AG04450 (cell line): ENCODE data around the gene GJD3. TPM values are rescaled to one million over a fixed set of nuclear protein-coding genes. Genes with fewer than 3 reads are reported as not detected.

Experiments used
- CTCF ChIA-PET: fragments of 300-600, 350-600 bp; formaldehyde crosslinking; extraction: SDS; loops from one replicate; lab custom pipeline; 2022; ENCODE audit warnings: antibody characterized with exemption, inconsistent platforms; lab: Charles Lee
- POLR2A ChIA-PET: fragments of 350-600 bp; formaldehyde crosslinking; extraction: SDS; loops from one replicate; lab custom pipeline; 2021; ENCODE audit warnings: antibody characterized with exemption, inconsistent platforms; lab: Yijun Ruan, JAX
- DNase-seq: peaks from one replicate; pipeline ENCODE4 v3.0.0-alpha.2; 2011; ENCODE audit warnings: low read depth, low spot score
- H3K27ac ChIP-seq: one replicate; pipeline ENCODE4 v1.5.1; 2012; ENCODE audit warnings: low read depth, low read length, control low read depth
- H3K27me3 ChIP-seq: one replicate; pipeline ENCODE4 v1.6.0; 2012; ENCODE audit warnings: low read length; ENCODE audit not compliant: control insufficient read depth, insufficient read depth
- H3K4me3 ChIP-seq: 2 replicates; pipeline ENCODE4 v1.5.1; 2011; ENCODE audit warnings: mild to moderate bottlenecking, low read depth, low read length, control low read depth
- H3K9me3 ChIP-seq: 2 replicates; pipeline ENCODE4 v1.5.1; 2012; ENCODE audit warnings: low read length; ENCODE audit not compliant: control insufficient read depth, insufficient read depth
- polyA plus RNA-seq: library from polyadenylated mRNA; depleted of rRNA; stranded (reverse); fragments of >200 nt; gene quantifications from 2 replicates; pipeline ENCODE4 v1.2.3, GENCODE V29; 2011
- TF ChIP-seq, protein P1 (sequence below): IDR thresholded peaks from 2 replicates; pipeline ENCODE4 v1.5.1; 2011; ENCODE audit warnings: low read depth, low read length, control low read depth, inconsistent platforms

GJD3 gene
- polyA plus RNA-seq, 1 experiment, result 0.41 TPM

GRCh38 chr17:40345994-40346764 is 18.4 kb downstream of the GJD3 start:
- POLR2A ChIA-PET, result interaction anchor here (0.8 to 1.9 kb wide), 5 partner anchors 19 to 1342 kb away, joined by 3 to 8 read pairs (median 4); partner anchors contain the start of gene EIF1
- TF ChIP-seq, protein P1, sequence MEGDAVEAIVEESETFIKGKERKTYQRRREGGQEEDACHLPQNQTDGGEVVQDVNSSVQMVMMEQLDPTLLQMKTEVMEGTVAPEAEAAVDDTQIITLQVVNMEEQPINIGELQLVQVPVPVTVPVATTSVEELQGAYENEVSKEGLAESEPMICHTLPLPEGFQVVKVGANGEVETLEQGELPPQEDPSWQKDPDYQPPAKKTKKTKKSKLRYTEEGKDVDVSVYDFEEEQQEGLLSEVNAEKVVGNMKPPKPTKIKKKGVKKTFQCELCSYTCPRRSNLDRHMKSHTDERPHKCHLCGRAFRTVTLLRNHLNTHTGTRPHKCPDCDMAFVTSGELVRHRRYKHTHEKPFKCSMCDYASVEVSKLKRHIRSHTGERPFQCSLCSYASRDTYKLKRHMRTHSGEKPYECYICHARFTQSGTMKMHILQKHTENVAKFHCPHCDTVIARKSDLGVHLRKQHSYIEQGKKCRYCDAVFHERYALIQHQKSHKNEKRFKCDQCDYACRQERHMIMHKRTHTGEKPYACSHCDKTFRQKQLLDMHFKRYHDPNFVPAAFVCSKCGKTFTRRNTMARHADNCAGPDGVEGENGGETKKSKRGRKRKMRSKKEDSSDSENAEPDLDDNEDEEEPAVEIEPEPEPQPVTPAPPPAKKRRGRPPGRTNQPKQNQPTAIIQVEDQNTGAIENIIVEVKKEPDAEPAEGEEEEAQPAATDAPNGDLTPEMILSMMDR, result no peak
- DNase-seq, result no peak

GRCh38 chr17:40345161-40345993 is 19.2 kb downstream of the GJD3 start:
- Histone ChIP-seq H3K27ac (peak overlapping the region; percentile 68), H3K9me3 (no peaks in the 10 kb centered on the region; the same call in 1 of the 2 replicates), H3K4me3 (peak overlapping the region; percentile 79), H3K27me3 (no peaks in the 10 kb centered on the region)
- ChIA-PET POLR2A (interaction anchor here (0.8 to 1.9 kb wide), 5 partner anchors 18 to 1343 kb away, joined by 3 to 8 read pairs (median 4); partner anchors contain the start of gene EIF1), CTCF (interaction anchor here (0.5 to 1.9 kb wide), 7 partner anchors 9 to 232 kb away, joined by 3 to 9 read pairs (median 5); no protein-coding TSS in a partner anchor)
- no peak for DNase-seq
- TF ChIP-seq, protein P1, result no peak

More at GRCh38 chr17:40345994-40346764, 18.4 kb downstream of the GJD3 start:
- no peaks in the 10 kb centered on the region; the same call in 1 of the 2 replicates for H3K9me3 ChIP-seq
- H3K27me3 ChIP-seq, result no peaks in the 10 kb centered on the region
- H3K4me3 ChIP-seq, result peak overlapping the region; percentile 79
- CTCF ChIA-PET, result interaction anchor here (0.5 to 1.9 kb wide), 6 partner anchors 8 to 233 kb away, joined by 3 to 9 read pairs (median 4); no protein-coding TSS in a partner anchor
- no peak overlapping the region for H3K27ac ChIP-seq

- Histone ChIP-seq H3K27me3 (no peaks in the 10 kb centered on the region), H3K4me3 (peak overlapping the region; percentile 79), H3K27ac (peak overlapping the region; percentile 61), H3K9me3 (no peaks in the 10 kb centered on the region; the same call in 1 of the 2 replicates)
- DNase-seq, result no peak
- POLR2A ChIA-PET, result interaction anchor here (0.7 to 1.9 kb wide), 4 partner anchors 32 to 1344 kb away, joined by 3 to 8 read pairs (median 6); partner anchors contain the start of gene EIF1
- TF ChIP-seq, protein P1, result no peak
- CTCF ChIA-PET, result interaction anchor here (1.8 to 1.9 kb wide), 2 partner anchors 10 to 42 kb away, joined by 7 to 9 read pairs; no protein-coding TSS in a partner anchor
Observed at GRCh38 chr17:40344421-40345160, 19.9 kb downstream of the GJD3 start.

DNA sequence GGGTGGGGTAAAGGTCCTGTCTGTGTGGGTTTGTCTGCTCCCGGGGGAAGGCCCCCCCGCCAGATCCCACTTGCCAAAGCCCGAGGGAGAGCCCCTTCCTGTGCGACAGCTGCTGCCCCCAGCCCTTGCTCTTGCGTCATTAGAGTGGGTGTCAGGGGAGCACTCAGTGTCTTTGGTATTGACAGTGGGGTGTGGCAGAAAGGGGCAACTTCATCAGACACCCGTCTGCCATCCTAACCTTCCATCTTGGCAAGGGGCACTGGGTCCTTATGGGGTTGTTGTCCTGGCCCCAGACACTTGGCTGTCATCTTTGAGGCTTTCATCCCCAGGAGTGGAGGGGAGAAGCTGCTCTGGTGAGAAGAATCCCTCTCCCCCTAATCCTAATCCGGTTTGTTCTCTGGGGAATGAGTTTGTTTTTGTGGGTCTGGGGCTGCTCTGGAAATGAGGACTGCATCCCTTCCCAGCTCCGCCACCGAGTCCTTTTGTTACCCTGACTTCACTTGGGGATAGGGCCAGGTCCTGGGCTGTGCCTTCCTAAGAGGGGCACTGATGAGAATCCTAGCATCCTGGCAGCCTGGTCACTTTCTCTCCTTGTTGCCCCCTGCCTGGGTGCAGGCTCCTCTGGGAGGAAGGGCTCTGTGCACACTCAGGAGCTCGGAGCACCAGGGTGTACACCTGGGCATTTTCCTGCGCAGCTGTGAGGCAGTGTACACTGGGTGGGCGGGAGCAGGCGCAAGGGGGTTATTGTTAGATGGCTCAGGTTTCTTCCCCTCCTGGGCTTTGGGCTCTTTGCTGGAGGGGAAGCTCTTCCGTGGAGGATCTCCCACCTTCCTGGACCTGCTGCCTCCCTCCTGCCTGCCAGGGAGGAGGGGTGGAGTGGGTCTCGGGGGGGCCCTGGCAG is 21.1 kb downstream of the GJD3 start:
- DNase-seq, result no peak
- Histone ChIP-seq H3K4me3 (peak overlapping the region; percentile 79), H3K27me3 (no peaks in the 10 kb centered on the region), H3K27ac (peak overlapping the region; percentile 21), H3K9me3 (no peaks in the 10 kb centered on the region; the same call in 1 of the 2 replicates)
- TF ChIP-seq, protein P1, result no peak
- ChIA-PET CTCF (interaction anchor here (0.8 to 1.8 kb wide), 2 partner anchors 11 to 71 kb away, joined by 3 to 7 read pairs; no protein-coding TSS in a partner anchor), POLR2A (interaction anchor here (0.8 kb wide), 1 partner anchor 208 kb away, joined by 3 read pairs; no protein-coding TSS in a partner anchor)
